HG03095 (cell line): ENCODE measurements around the gene RIOK1.
"Not testable (repeated sequence)": the region's sequence is repeated elsewhere in the genome, so short reads cannot be mapped to it uniquely, and the experiment has no call there.

Experiments
- ATAC-seq: cut with Tn5 transposase; IDR thresholded peaks from one replicate; pipeline ENCODE4 v1.9.1; 2021; ENCODE audit warnings: moderate library complexity; ENCODE audit not compliant: unreplicated experiment

The RIOK1 gene

GRCh38 chr6:7389451-7390225 is at the start of gene RIOK1, which contains the start of gene CAGE1:
TSS of gene RIOK1 (plus strand) at chr6:7389808. CDS start at chr6:7390003, 195 bp downstream.
TSS of gene CAGE1 (minus strand) at chr6:7389742. CDS start at chr6:7387173, 2,569 bp downstream.
- peak; percentile 96 for ATAC-seq

- no peak for ATAC-seq
Measured at GRCh38 chr6:7341271-7341670, 48.3 kb upstream of the RIOK1 start.

GRCh38 chr6:7341989-7342742 is 47.4 kb upstream of the RIOK1 start:
- no peak for ATAC-seq

GRCh38 chr6:7343546-7344475 is 45.8 kb upstream of the RIOK1 start:
- no peak for ATAC-seq

- ATAC-seq = not testable (repeated sequence)
Measured at GRCh38 chr6:7344773-7345450, 44.7 kb upstream of the RIOK1 start.

- not testable (repeated sequence) for ATAC-seq
Measured at GRCh38 chr6:7347551-7347997, 42.0 kb upstream of the RIOK1 start.

GRCh38 chr6:7350591-7350990 is 39.0 kb upstream of the RIOK1 start:
- ATAC-seq = not testable (repeated sequence)

GRCh38 chr6:7351916-7352315 is 37.7 kb upstream of the RIOK1 start:
- ATAC-seq = not testable (repeated sequence)

- ATAC-seq = no peak
Measured at GRCh38 chr6:7367408-7367807, 22.2 kb upstream of the RIOK1 start.

GRCh38 chr6:7373739-7374138 is 15.9 kb upstream of the RIOK1 start:
- ATAC-seq = no peak

- no peak for ATAC-seq
Measured at GRCh38 chr6:7377961-7378360, 11.6 kb upstream of the RIOK1 start.

- no peak for ATAC-seq
Measured at GRCh38 chr6:7378740-7379139, 10.9 kb upstream of the RIOK1 start.

GRCh38 chr6:7381092-7381491 is 8.5 kb upstream of the RIOK1 start:
- ATAC-seq = no peak

- no peak for ATAC-seq
Measured at GRCh38 chr6:7389162-7389450, 502 bp upstream of the RIOK1 start.

GRCh38 chr6:7390226-7390878 is 744 bp downstream of the RIOK1 start:
- peak; percentile 5 for ATAC-seq

- no peak for ATAC-seq
Measured at GRCh38 chr6:7391151-7391550, 1.5 kb downstream of the RIOK1 start.

- ATAC-seq = no peak
Measured at GRCh38 chr6:7392402-7392801, 2.8 kb downstream of the RIOK1 start.

GRCh38 chr6:7401075-7401474 is 11.5 kb downstream of the RIOK1 start:
- no peak for ATAC-seq

- ATAC-seq = no peak
Measured at GRCh38 chr6:7402716-7403115, 13.1 kb downstream of the RIOK1 start.

GRCh38 chr6:7404546-7404945 is 14.9 kb downstream of the RIOK1 start:
- no peak for ATAC-seq
